ENCODE results near the gene GHR.

The GHR gene

DNA sequence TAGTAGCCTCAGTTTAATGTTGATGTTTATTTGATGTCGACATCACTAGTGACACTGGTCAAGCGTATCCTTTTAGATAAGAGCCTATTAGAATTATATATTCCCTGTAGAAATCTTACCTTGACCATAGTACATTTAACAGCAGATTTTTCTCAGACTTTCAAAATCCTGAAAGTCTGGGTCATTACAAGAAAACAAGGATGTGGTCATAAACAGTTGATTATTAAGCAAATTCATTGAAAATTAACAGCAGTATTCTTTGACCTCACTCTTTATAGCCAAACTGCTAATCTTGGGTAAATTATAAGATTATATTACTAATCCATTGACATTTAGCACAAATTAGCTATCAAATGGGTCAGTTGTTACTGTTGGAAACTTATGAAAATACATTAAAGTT is 83.4 kb downstream of the GHR start:
- H3K4me3 ChIP-seq (replicated peaks in 1 of 2; ENCODE audit: low read depth in 2 of 2, low read length in 2 of 2): no peak overlapping the region
- DNase-seq (ENCODE audit: low read depth in 2 of 2): no peak
- TF ChIP-seq, protein P1, sequence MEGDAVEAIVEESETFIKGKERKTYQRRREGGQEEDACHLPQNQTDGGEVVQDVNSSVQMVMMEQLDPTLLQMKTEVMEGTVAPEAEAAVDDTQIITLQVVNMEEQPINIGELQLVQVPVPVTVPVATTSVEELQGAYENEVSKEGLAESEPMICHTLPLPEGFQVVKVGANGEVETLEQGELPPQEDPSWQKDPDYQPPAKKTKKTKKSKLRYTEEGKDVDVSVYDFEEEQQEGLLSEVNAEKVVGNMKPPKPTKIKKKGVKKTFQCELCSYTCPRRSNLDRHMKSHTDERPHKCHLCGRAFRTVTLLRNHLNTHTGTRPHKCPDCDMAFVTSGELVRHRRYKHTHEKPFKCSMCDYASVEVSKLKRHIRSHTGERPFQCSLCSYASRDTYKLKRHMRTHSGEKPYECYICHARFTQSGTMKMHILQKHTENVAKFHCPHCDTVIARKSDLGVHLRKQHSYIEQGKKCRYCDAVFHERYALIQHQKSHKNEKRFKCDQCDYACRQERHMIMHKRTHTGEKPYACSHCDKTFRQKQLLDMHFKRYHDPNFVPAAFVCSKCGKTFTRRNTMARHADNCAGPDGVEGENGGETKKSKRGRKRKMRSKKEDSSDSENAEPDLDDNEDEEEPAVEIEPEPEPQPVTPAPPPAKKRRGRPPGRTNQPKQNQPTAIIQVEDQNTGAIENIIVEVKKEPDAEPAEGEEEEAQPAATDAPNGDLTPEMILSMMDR (IDR thresholded peaks at IDR 0.05; ENCODE audit: low read depth, low read length): no peak

GRCh38 chr5:42507451-42508097 is 84.3 kb downstream of the GHR start:
- TF ChIP-seq, protein P1 (IDR thresholded peaks at IDR 0.05; ENCODE audit: low read depth, low read length): no peak
- DNase-seq (ENCODE audit: low read depth in 2 of 2): peak in 1 of 2 donors; percentile 12
- no peak overlapping the region for H3K4me3 ChIP-seq (replicated peaks in 1 of 2; ENCODE audit: low read depth in 2 of 2, low read length in 2 of 2)

- DNase-seq (ENCODE audit: low read depth in 2 of 2): no peak
- no peak overlapping the region for H3K4me3 ChIP-seq (replicated peaks in 1 of 2; ENCODE audit: low read depth in 2 of 2, low read length in 2 of 2)
- TF ChIP-seq, protein P1 (IDR thresholded peaks at IDR 0.05; ENCODE audit: low read depth, low read length): no peak
Observed at GRCh38 chr5:42513246-42513645, 90.0 kb downstream of the GHR start.

- DNase-seq (ENCODE audit: low read depth in 2 of 2): peak in 1 of 2 donors; percentile 9
- H3K4me3 ChIP-seq (replicated peaks in 1 of 2; ENCODE audit: low read depth in 2 of 2, low read length in 2 of 2): no peak overlapping the region
- TF ChIP-seq, protein P1 (IDR thresholded peaks at IDR 0.05; ENCODE audit: low read depth, low read length): no peak
Observed at GRCh38 chr5:42514754-42515153, 91.5 kb downstream of the GHR start.

DNA sequence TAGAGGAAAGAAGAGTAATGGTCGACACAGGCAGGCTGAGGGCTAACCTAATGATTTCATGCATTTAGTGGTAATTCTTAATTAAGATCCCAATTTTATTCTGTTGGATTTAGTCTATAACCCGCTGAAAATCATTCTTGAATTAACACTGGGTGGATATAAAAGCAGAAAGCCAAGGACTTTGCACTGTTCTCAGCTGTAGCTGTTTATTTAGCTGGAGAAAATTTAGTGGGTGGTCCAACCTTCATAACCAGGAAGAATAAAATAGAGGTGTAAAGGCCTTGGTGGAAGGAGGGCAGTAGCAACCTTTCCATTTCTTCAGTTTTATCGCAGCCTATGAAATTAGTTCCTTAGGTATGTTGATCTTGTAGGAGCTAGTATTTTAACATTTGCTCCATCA is 92.3 kb downstream of the GHR start:
- DNase-seq (ENCODE audit: low read depth in 2 of 2): no peak
- H3K4me3 ChIP-seq (replicated peaks in 1 of 2; ENCODE audit: low read depth in 2 of 2, low read length in 2 of 2): no peak overlapping the region
- TF ChIP-seq, protein P1 (IDR thresholded peaks at IDR 0.05; ENCODE audit: low read depth, low read length): no peak

DNA sequence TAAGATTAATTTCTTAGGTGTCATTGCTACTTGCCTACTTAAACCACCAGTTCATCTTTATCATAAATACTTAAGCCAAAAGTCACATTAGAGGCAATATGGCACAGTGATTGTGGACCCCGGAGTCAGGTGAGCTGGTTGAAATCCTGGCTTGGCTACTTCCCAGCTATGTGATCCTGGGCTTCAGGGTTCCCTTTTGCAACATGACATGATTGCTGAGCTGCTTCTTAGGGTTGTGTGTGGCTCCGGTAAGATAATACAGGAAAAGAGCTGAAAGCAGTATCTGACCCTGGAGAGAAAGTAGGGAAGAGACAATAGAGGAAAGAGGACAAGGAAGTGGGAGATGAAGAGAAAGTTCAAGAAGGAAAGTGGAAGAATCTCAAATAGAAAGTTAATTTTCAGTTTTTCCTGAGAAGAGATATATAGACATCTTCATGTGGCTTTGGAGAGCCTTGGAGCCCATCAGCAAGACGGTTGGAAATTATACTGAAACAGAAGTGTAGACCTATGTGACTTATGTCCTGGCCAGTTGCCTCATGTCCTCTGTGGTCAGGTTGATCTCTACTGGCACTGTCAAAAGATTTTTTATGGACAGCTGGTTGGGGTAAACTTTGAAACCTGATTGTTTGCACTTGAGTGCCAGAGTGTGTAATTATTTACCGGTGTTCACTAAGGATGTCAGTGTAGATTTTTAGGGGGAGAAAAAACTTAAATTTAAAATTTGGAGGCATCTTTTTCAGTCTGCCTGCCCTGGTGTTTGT is 93.2 kb downstream of the GHR start:
- TF ChIP-seq, protein P1 (IDR thresholded peaks at IDR 0.05; ENCODE audit: low read depth, low read length): no peak
- DNase-seq (ENCODE audit: low read depth in 2 of 2): no peak
- H3K4me3 ChIP-seq (replicated peaks in 1 of 2; ENCODE audit: low read depth in 2 of 2, low read length in 2 of 2): no peak overlapping the region

All from cardiac fibroblast (primary cell).